ENCODE measurements around the gene DGKB.

DNA sequence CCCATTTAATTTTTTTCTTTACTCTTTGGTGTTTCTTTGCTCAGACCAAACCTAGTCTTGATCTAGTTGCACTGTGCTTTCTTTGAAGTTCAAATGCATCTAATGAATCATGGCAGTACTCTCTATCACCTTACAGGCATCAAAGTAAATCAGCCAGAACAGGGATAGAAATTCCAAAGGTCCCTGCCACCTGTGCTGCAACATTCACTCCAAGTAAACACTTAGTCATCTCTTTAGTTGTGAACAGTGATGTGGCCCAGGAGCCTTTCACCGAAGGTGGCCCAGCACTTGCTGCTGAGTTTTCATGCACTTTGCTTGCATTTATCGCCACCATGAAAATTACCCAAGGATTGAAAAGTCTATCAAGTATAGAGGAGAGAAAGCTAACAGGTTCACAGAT lies 599.0 kb downstream of the DGKB start:
- no peak for TF ChIP-seq POLR2A (IDR thresholded peaks at IDR 0.05)
- TF ChIP-seq, protein P1, sequence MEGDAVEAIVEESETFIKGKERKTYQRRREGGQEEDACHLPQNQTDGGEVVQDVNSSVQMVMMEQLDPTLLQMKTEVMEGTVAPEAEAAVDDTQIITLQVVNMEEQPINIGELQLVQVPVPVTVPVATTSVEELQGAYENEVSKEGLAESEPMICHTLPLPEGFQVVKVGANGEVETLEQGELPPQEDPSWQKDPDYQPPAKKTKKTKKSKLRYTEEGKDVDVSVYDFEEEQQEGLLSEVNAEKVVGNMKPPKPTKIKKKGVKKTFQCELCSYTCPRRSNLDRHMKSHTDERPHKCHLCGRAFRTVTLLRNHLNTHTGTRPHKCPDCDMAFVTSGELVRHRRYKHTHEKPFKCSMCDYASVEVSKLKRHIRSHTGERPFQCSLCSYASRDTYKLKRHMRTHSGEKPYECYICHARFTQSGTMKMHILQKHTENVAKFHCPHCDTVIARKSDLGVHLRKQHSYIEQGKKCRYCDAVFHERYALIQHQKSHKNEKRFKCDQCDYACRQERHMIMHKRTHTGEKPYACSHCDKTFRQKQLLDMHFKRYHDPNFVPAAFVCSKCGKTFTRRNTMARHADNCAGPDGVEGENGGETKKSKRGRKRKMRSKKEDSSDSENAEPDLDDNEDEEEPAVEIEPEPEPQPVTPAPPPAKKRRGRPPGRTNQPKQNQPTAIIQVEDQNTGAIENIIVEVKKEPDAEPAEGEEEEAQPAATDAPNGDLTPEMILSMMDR (IDR thresholded peaks at IDR 0.05), result no peak
